ENCODE measurements around the gene NRCAM. TPM values are rescaled to one million over a fixed set of nuclear protein-coding genes. Genes with fewer than 3 reads are reported as not detected.

NRCAM gene
- total RNA-seq, 2 experiments from 2014 or later = 3.4 to 7.0 TPM

- TF ChIP-seq CTCF (IDR thresholded peaks at IDR 0.05) = no peak
- H3K4me1 Mint-ChIP-seq (ENCODE audit: low read depth) = peaks cover 25% of the 10 kb centered on the region
- H3K9me3 Mint-ChIP-seq = no peaks in the 10 kb centered on the region
- ATAC-seq (ENCODE audit: poor library complexity) (no peak), DNase-seq (no peak)
- intact Hi-C loops (cut with DNase I, micrococcal nuclease) = loop anchor here in 1 of 2 experiments (2.0 kb wide), 1 partner anchor 43 kb away; no protein-coding TSS in a partner anchor
- no peak overlapping the region for H3K27ac Mint-ChIP-seq
- Histone ChIP-seq H3K4me3 (ENCODE audit: low read length) (no peak overlapping the region), H3K27me3 (ENCODE audit: control insufficient read depth in 1 of 2, insufficient read depth in 2 of 2, low read length in 2 of 2) (peaks cover 20 to 52% of the 10 kb centered on the region in 2 experiments), H3K9me3 (ENCODE audit: control insufficient read depth in 1 of 2, insufficient read depth in 1 of 2, low read length in 2 of 2) (no peaks in the 10 kb centered on the region), H3K36me3 (ENCODE audit: insufficient read depth, low read length) (no peaks in the 10 kb centered on the region), H3K27ac (ENCODE audit: low read depth in 1 of 2, low read length in 2 of 2) (no peak overlapping the region), H3K4me1 (ENCODE audit: insufficient read depth, low read length) (peaks cover 14% of the 10 kb centered on the region)
- ChIA-PET CTCF (interaction anchor here (2.8 kb wide), 1 partner anchor 44 kb away, joined by 9 read pairs; no protein-coding TSS in a partner anchor), POLR2A (interaction anchor here (0.9 to 2.1 kb wide), 3 partner anchors 10 to 73 kb away, joined by 3 to 7 read pairs (median 5); no protein-coding TSS in a partner anchor)
- no peaks in the 10 kb centered on the region for H3K36me3 Mint-ChIP-seq (ENCODE audit: low read depth)
- H3K27me3 Mint-ChIP-seq = peaks cover 71% of the 10 kb centered on the region
- H3K4me3 Mint-ChIP-seq = peak overlapping the region; percentile 85
These were observed 2.9 kb downstream of the NRCAM start for GRCh38 chr7:108453320-108453719.

- ChIA-PET POLR2A (interaction anchor here (0.9 to 2.1 kb wide), 3 partner anchors 11 to 74 kb away, joined by 3 to 7 read pairs (median 5); no protein-coding TSS in a partner anchor), CTCF (interaction anchor here (2.8 kb wide), 1 partner anchor 45 kb away, joined by 9 read pairs; no protein-coding TSS in a partner anchor)
- Histone ChIP-seq H3K4me3 (ENCODE audit: low read length) (no peak overlapping the region), H3K4me1 (ENCODE audit: insufficient read depth, low read length) (peaks cover 14% of the 10 kb centered on the region), H3K27ac (ENCODE audit: low read depth in 1 of 2, low read length in 2 of 2) (no peak overlapping the region), H3K9me3 (ENCODE audit: control insufficient read depth in 1 of 2, insufficient read depth in 1 of 2, low read length in 2 of 2) (no peaks in the 10 kb centered on the region), H3K36me3 (ENCODE audit: insufficient read depth, low read length) (no peaks in the 10 kb centered on the region), H3K27me3 (ENCODE audit: control insufficient read depth in 1 of 2, insufficient read depth in 2 of 2, low read length in 2 of 2) (peaks cover 16 to 46% of the 10 kb centered on the region in 2 experiments)
- Mint-ChIP-seq H3K4me1 (ENCODE audit: low read depth) (peaks cover 23% of the 10 kb centered on the region), H3K27ac (no peak overlapping the region), H3K36me3 (ENCODE audit: low read depth) (no peaks in the 10 kb centered on the region), H3K4me3 (peak overlapping the region; percentile 85), H3K9me3 (no peaks in the 10 kb centered on the region), H3K27me3 (peaks cover 71% of the 10 kb centered on the region)
- ATAC-seq (ENCODE audit: poor library complexity) (peak; percentile 67), DNase-seq (peak in 3 of 14 experiments; percentile 4 to 54 (median 47))
- intact Hi-C loops (cut with DNase I, micrococcal nuclease) = loop anchor here (1.0 to 2.0 kb wide), 2 partner anchors 44 to 45 kb away; no protein-coding TSS in a partner anchor
- TF ChIP-seq CTCF (IDR thresholded peaks at IDR 0.05) = peak; percentile 67
These were observed 3.5 kb downstream of the NRCAM start for GRCh38 chr7:108452707-108453106.

GRCh38 chr7:108451296-108451848 lies 4.9 kb downstream of the NRCAM start:
- H3K4me1 ChIP-seq (ENCODE audit: insufficient read depth, low read length) = peaks cover 12% of the 10 kb centered on the region
- Mint-ChIP-seq H3K27me3 (peaks cover 65% of the 10 kb centered on the region), H3K9me3 (no peaks in the 10 kb centered on the region), H3K27ac (no peak overlapping the region), H3K4me1 (ENCODE audit: low read depth) (peaks cover 12% of the 10 kb centered on the region), H3K36me3 (ENCODE audit: low read depth) (no peaks in the 10 kb centered on the region), H3K4me3 (no peak overlapping the region)
- H3K4me3 ChIP-seq (ENCODE audit: low read length) = no peak overlapping the region
- CTCF ChIA-PET = no interaction called here
- POLR2A ChIA-PET = no interaction called here
- no peaks in the 10 kb centered on the region for H3K36me3 ChIP-seq (ENCODE audit: insufficient read depth, low read length)
- H3K27me3 ChIP-seq (ENCODE audit: control insufficient read depth in 1 of 2, insufficient read depth in 2 of 2, low read length in 2 of 2) = peaks cover 9 to 36% of the 10 kb centered on the region in 2 experiments
- no peak overlapping the region for H3K27ac ChIP-seq (ENCODE audit: low read depth in 1 of 2, low read length in 2 of 2)
- intact Hi-C loops (cut with DNase I, micrococcal nuclease) = no loop called here
- DNase-seq = no peak
- H3K9me3 ChIP-seq (ENCODE audit: control insufficient read depth in 1 of 2, insufficient read depth in 1 of 2, low read length in 2 of 2) = no peaks in the 10 kb centered on the region
- no peak for ATAC-seq (ENCODE audit: poor library complexity)
- TF ChIP-seq CTCF (IDR thresholded peaks at IDR 0.05) = no peak
